HFFc6 (cell line): Measurements from ENCODE around the gene CWH43. TPM values are rescaled to one million over a fixed set of nuclear protein-coding genes. Genes with fewer than 3 reads are reported as not detected.
"Not testable (repeated sequence)": the region's sequence is repeated elsewhere in the genome, so short reads cannot be mapped to it uniquely, and the experiment has no call there.

ENCODE experiments used
- DNase-seq: peaks from one replicate; pipeline ENCODE4 v3.0.0-alpha.2; 2018
- H3K27ac Mint-ChIP-seq: 2 replicates; pipeline ENCODE4 v1.8.0; 2020; ENCODE audit warnings: mild to moderate bottlenecking, mixed read lengths
- H3K27me3 Mint-ChIP-seq: 2 replicates; pipeline ENCODE4 v1.8.0; 2021; ENCODE audit warnings: mild to moderate bottlenecking, moderate library complexity, mixed read lengths; ENCODE audit not compliant: insufficient read depth
- H3K36me3 Mint-ChIP-seq: 2 replicates; pipeline ENCODE4 v1.8.0; 2021; ENCODE audit warnings: low read depth, mixed read lengths
- H3K4me1 Mint-ChIP-seq: 2 replicates; pipeline ENCODE4 v1.8.0; 2020; ENCODE audit warnings: low read depth, mixed read lengths
- H3K4me3 Mint-ChIP-seq: 2 replicates; pipeline ENCODE4 v1.8.0; 2020; ENCODE audit warnings: mild to moderate bottlenecking, moderate library complexity, mixed read lengths
- H3K9me3 Mint-ChIP-seq: 2 replicates; pipeline ENCODE4 v1.8.0; 2020; ENCODE audit warnings: mild to moderate bottlenecking, mixed read lengths
- total RNA-seq, 6 experiments: library from RNA; stranded (reverse); fragmentation: NEBNext Ultra II Directional; extraction: Animal tissue kit (Norgen Biotek cat#: 25700); gene quantifications; 2 replicates in 1 of 6; 3 replicates in 5 of 6; pipeline ENCODE4 v1.2.3, GENCODE V29; 2021

CWH43 gene
- total RNA-seq, 6 experiments from 2014 or later: not detected

DNA sequence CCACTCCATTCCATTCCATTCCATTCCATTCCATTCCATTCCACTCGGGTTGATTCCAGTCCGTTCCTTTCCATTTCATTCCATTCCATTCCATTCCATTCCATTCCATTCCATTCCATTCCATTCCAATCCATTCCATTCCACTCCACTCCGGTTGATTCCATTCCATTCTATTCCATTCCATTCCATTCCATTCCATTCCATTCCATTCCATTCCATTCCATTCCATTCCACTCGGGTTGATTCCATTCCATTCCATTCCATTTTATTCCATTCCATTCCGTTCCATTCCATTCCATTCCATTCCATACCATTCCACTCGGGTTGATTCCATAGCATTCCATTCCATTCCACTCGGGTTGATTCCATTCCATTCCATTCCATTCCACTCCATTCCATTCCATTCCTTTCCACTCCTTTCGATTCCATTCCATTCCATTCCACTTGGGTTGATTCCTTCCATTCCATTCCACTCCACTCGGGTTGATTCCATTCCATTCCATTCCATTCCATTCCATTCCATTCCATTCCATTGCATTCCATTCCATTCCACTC is 116.3 kb downstream of the CWH43 start:
- H3K4me1 Mint-ChIP-seq, H3K27ac Mint-ChIP-seq, H3K4me3 Mint-ChIP-seq, DNase-seq, H3K27me3 Mint-ChIP-seq: not testable (repeated sequence)
- Mint-ChIP-seq H3K9me3 (peaks cover 88% of the 10 kb centered on the region), H3K36me3 (peaks cover 75% of the 10 kb centered on the region)

DNA sequence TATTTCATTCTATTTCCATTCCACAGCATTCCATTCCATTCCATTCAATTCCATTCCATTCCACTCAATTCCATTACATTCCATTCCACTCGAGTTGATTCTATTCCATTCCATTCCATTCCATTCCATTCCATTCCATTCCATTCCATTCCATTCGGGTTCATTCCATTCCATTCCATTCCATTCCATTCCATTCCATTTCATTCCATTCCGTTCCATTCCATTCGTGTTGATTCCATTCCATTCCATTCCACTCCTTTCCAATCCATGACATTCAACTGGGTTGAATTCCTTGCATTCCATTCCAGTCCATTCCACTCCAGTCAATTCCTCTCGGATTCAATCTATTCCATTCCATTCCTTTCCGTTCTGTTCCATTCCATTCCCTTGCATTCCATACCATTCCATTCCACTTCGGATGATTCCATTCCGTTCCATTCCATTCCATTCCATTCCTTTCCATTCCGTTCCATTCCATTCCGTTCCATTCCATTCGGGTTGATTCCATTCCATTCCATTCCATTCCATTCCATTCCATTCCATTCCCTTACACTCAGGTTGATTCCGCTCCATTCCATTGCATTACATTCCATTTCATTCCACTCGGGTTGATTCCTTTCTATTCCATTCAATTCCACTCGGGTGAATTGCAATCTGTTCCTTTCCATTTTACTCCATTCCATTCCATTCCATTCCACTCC is 117.5 kb downstream of the CWH43 start:
- H3K36me3 Mint-ChIP-seq: peaks cover 75% of the 10 kb centered on the region
- DNase-seq, H3K4me1 Mint-ChIP-seq, H3K27me3 Mint-ChIP-seq, H3K4me3 Mint-ChIP-seq, H3K27ac Mint-ChIP-seq: not testable (repeated sequence)
- peaks cover 88% of the 10 kb centered on the region for H3K9me3 Mint-ChIP-seq

DNA sequence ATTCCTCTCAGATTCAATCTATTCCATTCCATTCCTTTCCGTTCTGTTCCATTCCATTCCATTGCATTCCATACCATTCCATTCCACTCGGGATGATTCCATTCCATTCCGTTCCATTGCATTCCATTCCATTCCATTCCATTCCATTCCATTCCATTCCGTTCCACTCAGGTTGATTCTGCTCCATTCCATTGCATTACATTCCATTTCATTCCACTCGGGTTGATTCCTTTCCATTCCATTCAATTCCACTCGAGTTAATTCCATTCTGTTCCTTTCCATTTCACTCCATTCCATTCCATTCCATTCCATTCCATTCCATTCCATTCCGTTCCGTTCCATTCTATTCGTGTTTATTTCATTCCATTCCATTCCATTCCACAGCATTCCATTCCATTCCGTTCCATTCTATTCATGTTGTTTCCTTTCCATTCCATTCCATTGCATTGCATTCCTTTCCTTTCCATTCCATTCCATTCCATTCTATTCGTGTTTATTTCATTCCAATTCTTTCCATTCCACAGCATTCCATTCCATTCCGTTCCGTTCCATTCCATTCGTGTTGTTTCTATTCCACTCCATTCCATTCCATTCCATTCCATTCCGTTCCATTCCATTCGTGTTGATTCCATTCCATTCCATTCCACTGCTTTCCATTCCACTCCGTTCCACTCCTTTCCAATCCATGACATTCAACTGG is 118.3 kb downstream of the CWH43 start:
- H3K9me3 Mint-ChIP-seq: peaks cover 86% of the 10 kb centered on the region
- DNase-seq, H3K27ac Mint-ChIP-seq, H3K27me3 Mint-ChIP-seq, H3K4me3 Mint-ChIP-seq, H3K4me1 Mint-ChIP-seq: not testable (repeated sequence)
- H3K36me3 Mint-ChIP-seq: peaks cover 69% of the 10 kb centered on the region

DNA sequence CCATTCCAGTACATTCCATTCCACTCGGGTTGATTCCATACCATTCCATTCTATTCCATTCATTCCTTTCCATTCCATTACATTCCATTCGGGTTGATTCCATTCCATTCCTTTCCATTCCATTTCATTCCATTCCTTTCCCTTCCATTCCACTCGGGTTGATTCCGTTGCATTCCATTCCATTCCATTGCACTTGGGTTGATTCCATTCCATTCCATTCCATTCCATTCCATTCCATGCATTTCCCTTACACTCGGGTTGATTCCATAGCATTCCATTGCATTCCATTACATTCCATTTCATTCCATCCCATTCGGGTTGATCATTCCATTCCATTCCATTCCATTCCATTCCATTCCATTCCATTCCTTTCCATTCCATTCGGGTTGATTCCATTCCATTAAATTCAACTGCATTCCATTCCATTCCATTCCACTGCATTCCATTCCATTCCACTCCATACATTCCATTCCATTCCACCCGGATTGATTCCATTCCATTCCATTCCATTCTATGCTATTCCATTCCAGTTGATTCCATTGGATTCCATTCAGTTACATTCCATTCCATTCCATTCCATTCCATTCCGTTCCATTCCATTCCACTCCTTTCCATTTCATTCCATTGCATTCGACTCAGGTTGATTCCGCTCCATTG is 119.3 kb downstream of the CWH43 start:
- H3K4me1 Mint-ChIP-seq, H3K4me3 Mint-ChIP-seq, H3K27me3 Mint-ChIP-seq, DNase-seq, H3K27ac Mint-ChIP-seq: not testable (repeated sequence)
- Mint-ChIP-seq H3K9me3 (peaks cover 86% of the 10 kb centered on the region), H3K36me3 (peaks cover 67% of the 10 kb centered on the region)

DNA sequence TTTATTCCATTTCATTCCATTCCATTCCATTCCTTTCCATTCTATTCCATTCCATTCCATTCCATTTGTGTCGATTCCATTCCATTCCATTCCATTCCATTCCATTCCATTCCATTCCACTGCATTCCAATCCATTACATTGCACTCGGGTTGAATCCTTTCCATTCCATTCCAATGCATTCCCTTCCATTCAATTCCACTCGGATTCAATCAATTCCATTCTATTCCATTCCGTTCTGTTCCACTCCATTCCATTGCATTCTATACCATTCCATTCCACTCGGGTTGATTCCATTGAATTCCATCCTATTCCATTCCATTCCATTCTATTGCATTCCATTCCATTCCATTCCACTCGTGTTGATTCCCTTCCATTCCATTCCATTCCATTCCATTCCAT is 121.2 kb downstream of the CWH43 start:
- H3K4me3 Mint-ChIP-seq, H3K27me3 Mint-ChIP-seq, H3K27ac Mint-ChIP-seq, H3K4me1 Mint-ChIP-seq: not testable (repeated sequence)
- H3K9me3 Mint-ChIP-seq: peaks cover 96% of the 10 kb centered on the region
- H3K36me3 Mint-ChIP-seq: peaks cover 71% of the 10 kb centered on the region
- peak; percentile 56 for DNase-seq

DNA sequence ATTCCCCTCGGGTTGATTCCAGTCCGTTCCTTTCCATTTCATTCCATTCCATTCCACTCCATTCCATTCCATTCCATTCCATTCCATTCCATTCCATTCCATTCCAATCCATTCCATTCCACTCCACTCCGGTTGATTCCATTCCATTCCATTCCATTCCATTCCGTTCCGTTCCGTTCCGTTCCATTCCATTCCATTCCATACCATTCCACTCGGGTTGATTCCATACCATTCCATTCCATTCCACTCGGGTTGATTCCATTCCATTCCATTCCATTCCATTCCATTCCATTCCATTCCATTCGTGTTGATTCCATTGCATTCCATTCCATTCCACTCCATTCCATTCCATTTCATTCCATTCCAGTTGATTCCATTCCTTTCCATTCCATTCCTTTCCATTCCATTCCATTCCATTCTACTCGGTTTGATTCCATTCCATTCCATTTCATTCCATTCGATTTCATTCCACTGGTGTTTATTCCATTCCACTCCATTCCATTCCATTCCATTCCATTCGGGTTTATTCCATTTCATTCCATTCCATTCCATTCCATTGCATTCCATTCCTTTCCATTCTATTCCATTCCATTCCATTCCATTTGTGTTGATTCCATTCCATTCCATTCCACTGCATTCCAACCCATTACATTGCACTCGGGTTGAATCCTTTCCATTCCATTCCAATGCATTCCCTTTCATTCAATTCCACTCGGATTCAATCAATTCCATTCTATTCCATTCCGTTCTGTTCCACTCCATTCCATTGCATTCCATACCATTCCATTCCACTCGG is 122.3 kb downstream of the CWH43 start:
- not testable (repeated sequence) for H3K27ac Mint-ChIP-seq, DNase-seq, H3K4me1 Mint-ChIP-seq, H3K4me3 Mint-ChIP-seq, H3K27me3 Mint-ChIP-seq
- Mint-ChIP-seq H3K36me3 (peaks cover 66% of the 10 kb centered on the region), H3K9me3 (peaks cover 95% of the 10 kb centered on the region)

DNA sequence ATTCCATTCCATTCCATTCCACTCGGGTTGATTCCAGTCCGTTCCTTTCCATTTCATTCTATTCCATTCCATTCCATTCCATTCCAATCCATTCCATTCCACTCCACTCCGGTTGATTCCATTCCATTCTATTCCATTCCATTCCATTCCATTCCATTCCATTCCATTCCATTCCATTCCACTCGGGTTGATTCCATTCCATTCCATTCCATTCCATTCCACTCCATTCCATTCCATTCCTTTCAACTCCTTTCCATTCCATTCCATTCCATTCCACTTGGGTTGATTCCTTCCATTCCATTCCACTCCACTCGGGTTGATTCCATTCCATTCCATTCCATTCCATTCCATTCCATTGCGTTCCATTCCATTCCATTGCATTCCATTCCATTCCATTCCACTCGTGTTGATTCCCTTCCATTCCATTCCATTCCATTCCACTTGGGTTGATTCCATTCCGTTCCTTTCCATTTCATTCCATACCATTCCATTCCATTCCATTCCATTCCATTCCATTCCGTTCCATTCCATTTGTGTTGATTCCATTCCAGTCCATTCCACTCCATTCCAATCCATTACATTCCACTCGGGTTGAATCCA is 123.6 kb downstream of the CWH43 start:
- not testable (repeated sequence) for H3K4me3 Mint-ChIP-seq, H3K4me1 Mint-ChIP-seq, H3K27me3 Mint-ChIP-seq, H3K27ac Mint-ChIP-seq, DNase-seq
- H3K36me3 Mint-ChIP-seq: peaks cover 60% of the 10 kb centered on the region
- H3K9me3 Mint-ChIP-seq: peaks cover 95% of the 10 kb centered on the region

DNA sequence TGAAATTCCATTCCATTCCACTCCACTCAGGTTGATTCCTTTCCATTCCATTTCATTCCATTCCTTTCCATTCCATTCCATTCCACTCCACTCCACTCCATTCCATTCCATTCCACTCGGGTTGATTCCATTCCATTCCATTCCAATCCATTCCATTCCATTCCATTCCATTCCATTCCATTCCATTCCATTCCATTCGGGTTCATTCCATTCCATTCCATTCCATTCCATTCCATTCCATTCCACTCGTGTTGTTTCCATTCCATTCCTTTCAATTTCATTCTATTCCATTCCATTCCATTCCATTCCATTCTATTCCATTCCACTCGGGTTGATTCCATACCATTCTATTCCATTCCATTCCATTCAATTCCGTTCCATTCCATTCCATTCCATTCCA is 124.5 kb downstream of the CWH43 start:
- peaks cover 94% of the 10 kb centered on the region for H3K9me3 Mint-ChIP-seq
- not testable (repeated sequence) for H3K4me1 Mint-ChIP-seq, H3K4me3 Mint-ChIP-seq, DNase-seq, H3K27me3 Mint-ChIP-seq, H3K27ac Mint-ChIP-seq
- peaks cover 52% of the 10 kb centered on the region for H3K36me3 Mint-ChIP-seq

Other genes with a start within 250 kb of the CWH43 start
- 10 to 100 TPM; 29.0 to 32.8 (median 30.4) TPM for gene FRYL, start 206.0 kb upstream of the CWH43 start, total RNA-seq
- 100 to 1,000 TPM; 125 to 153 (median 136) TPM for gene OCIAD1, start 155.2 kb upstream of the CWH43 start, total RNA-seq
- 10 to 100 TPM in 1 of 6 experiments, 1 to 10 TPM in 5; 1.0 to 17.3 (median 2.3) TPM for gene OCIAD2, start 79.5 kb upstream of the CWH43 start, total RNA-seq